ENCODE data around the gene AUTS2.

AUTS2 gene

DNA sequence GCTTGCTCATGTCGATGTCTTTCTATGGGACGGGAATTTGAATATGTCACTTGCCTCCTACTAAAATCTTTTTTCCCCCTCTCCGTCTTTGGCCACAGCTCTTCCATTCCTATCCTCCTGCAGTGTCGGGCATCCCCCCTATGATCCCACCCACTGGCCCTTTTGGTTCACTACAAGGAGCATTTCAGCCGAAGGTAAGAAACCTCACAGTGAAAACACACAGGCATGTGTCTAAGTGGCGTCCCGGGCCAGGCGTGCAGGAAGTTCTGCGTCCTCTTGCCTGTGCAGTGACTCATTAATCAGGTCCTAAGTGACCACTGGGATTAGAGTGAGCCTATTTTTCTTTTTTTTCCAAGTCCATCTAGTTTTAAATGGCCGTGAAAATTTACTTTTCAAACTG lies 1173.2 kb downstream of the AUTS2 start:
- in situ Hi-C loops (cut with MboI; ENCODE audit: low sequenced_read_pairs), result no loop called here

DNA sequence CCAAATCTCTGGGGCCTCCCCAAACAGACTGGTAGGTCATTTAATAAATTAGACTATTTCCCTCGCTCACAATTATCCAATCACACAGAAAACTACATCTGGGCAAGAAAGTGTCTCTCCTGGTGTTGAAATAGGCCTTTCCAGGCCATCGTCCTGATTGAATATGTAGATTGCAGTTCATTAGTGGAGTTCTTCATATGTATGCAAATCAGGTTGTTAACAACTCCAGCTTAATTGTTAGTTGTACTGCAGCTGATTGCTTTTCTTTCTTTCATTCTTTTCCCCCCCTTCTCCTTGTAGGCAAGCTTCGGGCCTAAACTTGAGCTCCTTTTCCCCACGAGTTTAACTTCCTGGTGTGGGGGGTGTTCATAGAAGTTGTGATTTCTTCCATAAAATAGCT lies 1174.6 kb downstream of the AUTS2 start:
- in situ Hi-C loops (cut with MboI; ENCODE audit: low sequenced_read_pairs), result no loop called here

DNA sequence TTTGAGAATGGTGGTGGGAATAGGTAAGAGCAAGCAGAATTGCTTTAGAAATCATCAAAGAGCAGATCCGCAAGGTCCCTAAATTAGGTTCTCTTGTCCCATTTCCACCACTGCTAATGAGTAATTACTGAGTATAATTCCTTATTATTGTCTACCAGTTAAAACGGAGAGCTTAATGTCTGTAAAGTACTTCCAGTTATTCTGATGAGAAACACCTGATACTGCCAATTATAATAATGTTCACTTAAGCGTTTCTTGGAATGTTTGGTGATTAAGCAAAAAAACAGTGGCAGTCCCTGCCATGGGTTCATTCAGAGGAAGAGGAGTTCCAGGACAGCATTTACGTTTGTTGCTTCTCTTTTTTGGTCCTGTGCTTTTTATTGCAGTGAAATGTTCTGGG lies 1175.1 kb downstream of the AUTS2 start:
- in situ Hi-C loops (cut with MboI; ENCODE audit: low sequenced_read_pairs), result no loop called here

DNA sequence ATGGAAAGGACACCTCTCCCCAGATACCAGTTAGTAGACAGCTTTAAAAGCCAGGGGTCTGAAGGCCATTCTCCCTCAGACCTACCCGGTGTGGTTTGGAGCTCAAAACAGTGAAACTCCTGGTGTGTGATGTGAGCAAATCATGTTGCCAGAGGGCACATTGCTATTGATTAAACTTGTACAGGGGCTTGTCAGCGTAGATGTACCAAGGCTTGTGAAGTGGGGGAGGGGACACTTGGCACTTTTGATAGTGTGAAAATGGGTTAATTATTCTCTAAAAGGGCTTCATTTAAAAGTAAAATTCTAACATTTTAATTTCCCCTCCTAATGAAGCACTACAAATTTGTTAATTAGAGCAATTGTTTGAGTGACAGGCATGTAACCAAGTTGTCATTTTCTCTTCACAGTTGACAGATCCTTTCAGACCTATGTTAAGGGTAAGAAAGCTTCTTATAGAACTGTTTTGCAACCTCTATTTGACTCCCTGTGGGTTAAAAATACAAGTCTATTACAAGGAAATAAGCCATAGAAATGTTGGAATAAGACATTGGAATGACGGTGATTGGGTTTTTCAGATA lies 1176.8 kb downstream of the AUTS2 start:
- in situ Hi-C loops (cut with MboI; ENCODE audit: low sequenced_read_pairs), result no loop called here

DNA sequence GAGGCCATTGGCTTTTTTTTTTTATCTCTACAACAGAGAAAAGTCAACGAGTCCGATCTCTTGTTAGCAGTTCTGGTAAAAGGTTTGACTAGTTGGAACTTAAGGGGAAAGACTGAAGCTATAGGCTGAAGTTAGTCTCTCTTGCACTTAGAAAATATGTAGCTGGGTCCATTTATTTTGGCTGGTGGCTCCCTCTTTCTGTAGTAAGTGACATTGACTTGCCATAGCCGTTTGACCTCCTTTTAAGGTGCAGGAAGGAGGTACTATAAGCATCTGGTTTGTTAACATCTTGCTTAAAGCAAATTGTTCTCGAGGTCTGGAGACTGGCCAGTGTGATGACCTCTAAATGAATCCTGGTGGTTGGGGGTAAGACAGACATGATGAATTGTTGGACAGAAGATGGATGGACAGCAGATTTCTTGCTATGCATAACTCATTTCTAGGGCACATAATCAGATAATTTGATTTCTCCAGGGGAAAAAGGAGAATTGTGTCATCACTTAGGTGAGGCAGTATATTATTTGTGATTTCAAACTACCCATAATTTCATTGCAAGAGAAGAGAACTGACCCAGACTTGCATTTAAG lies 1177.4 kb downstream of the AUTS2 start:
- in situ Hi-C loops (cut with MboI; ENCODE audit: low sequenced_read_pairs), result no loop called here

DNA sequence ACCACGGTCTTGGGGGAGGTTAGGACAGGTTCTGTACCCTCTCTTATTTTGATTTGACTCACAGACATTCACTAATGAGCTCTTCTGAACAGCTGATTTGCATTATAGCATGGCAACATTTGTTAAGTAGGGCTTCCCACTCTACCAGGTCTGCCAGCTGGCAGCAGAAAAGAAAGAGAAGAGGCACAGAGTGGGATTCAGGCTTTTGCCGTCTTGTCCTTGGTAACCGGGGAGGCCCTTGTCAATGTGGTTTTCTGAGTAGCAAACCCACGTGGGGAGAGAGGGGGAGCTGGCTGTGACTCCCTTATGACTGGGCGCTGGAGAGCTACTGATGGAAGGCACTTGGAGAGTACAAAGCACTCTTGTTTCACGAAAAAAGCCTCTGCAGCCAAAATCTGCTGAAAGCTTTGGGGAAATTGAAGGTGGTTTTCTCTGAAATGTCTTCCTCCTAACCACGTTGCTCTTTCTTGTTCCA lies 1178.4 kb downstream of the AUTS2 start:
- in situ Hi-C loops (cut with MboI; ENCODE audit: low sequenced_read_pairs), result no loop called here

DNA sequence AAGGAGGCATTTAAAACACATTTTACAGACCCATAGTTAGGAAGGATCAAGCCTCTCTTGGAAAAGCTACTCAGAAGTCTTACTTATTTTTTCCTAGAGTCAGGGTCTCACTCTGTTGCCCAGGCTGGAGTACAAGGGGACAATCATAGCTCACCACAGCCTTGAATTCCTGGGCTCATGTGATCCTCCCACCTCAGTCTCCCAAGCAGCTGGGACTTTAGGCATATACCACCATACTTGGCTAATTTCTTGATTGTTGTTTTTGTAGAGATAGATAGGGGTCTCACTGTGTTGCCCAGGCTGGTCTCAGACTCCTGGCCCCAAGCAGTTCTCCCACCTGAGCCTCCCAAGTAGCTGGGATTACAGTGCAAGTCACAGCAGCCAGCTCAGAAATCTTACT lies 1179.0 kb downstream of the AUTS2 start:
- in situ Hi-C loops (cut with MboI; ENCODE audit: low sequenced_read_pairs), result no loop called here

DNA sequence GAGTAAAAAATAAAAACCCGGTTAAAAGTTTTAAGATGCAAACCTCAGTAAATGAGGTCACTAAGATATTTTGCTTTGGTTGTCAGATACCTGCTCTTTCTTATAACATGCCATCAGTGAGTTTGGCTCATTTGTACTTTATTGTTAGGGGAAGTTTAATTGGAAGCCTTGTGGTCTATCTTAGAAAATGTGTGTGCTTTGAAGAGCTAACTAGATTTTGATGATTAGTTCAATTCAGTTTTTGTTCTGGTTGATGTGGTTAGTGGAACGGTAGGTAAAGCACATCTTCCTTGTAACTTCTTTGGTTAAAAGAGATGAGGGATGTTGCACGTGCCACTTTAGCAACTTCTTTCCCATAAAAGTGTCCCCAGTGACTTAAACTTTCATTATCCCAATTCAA lies 1180.3 kb downstream of the AUTS2 start:
- in situ Hi-C loops (cut with MboI; ENCODE audit: low sequenced_read_pairs), result no loop called here

DNA sequence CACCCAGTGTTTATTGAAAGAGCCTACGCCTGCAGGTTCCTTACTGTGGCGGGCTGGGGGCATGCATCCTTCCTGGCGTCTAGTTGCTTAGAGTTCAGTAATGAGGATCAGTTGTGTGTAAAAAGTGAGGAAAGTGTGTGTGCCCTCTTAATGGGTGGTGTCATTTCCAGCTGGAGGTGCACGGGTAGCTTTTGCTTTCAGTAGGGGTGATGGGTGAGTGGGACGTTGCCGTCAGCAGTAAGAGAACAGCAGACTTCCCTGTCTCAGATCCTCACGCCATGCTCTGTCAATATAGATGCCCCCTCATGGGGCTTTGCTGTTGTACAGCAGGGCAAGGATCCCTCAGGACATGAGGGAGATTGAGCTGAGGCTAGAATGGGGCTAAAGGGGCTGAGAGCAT lies 1181.0 kb downstream of the AUTS2 start:
- in situ Hi-C loops (cut with MboI; ENCODE audit: low sequenced_read_pairs), result no loop called here

DNA sequence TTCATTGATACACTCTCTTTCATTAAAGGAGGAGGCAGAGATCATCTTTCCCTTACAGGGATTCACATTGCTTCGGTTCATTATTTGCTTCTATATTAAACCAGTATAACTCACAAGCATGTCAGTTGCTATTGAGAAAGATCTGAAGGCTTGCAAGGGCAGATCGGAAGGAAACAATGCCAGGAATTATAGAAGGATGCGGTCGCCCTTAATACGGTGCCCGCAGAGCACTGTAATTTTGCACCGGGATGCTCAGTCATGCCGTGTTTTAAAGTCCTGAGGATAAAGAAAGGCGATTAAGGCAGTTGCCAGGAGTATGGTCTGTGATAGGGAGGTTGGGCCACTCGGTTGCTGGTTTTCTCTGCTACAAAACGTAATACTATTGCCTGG lies 1183.6 kb downstream of the AUTS2 start:
- in situ Hi-C loops (cut with MboI; ENCODE audit: low sequenced_read_pairs), result no loop called here

DNA sequence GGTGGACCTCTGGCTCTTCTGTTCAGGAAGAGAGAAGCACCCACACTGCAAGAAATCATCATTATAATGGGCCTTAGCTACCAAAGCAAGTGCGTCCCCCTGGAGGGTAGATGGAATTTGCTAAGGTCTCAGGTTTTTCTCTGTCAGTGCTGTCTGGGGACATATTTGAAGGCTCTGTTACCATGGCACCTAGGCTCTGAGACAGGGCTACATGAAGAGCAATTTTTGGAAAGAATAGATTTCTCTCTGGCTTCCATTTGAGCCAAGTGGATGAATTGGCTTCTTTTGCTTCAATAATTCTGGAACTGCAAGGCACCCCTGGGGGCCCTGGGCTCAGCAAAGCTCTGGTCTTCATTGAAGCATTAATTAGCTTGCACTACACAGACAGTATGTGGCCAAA lies 1184.5 kb downstream of the AUTS2 start:
- in situ Hi-C loops (cut with MboI; ENCODE audit: low sequenced_read_pairs), result no loop called here

DNA sequence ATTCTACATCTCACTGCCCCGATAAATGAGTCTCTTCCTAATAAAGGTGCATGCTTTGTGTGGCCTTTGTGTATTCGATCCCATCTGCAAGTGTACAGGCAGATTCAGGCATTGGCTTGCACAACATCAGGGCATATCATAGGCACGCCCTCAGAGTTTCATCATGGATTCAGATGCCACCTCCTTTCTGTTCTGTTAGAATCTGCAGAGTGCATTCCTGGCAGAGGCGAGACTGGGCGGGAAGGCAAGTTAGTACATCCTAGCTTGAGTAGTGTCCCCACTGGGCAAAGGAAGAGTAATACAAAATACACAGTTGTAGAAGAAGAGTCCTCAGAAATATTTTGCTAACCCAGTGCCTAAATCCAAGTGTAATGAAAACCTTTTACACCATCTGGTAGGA lies 1187.2 kb downstream of the AUTS2 start:
- in situ Hi-C loops (cut with MboI; ENCODE audit: low sequenced_read_pairs), result no loop called here

DNA sequence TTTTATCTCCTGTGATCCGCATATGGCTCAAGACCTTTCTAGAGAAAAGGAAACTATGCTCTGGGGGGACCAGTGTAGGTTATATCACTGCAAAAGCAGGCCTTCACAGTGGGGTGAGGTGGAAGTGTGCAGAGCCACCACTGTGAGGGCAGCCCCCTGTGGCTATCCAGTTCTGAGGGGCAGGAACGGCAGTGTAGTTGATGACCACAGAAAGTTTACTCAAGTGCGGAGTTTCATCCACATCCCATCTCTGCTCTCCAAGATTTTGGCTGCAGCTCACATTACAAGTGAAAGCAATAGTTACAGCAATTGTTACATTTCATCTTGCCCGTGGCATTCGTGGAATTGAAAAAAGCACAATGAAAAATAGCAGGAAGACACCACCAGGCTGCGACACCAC lies 1187.8 kb downstream of the AUTS2 start:
- in situ Hi-C loops (cut with MboI; ENCODE audit: low sequenced_read_pairs), result no loop called here

DNA sequence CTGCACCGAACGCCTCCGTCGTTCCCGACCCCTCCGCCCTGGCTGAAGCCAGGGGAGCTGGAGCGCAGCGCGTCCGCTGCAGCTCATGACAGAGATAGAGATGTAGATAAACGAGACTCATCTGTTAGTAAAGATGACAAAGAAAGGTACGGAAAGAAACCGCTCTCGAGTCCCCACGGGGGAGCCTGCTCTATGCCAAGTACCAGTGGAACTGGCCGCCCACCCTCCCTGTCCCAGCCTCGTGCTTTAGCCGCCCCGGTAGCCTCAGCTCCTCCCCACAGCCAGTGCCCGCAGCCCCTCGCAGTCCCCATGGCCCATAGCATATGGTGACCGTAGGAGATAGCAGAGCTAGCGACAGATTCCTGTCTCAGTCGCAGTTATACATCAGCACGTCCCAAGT lies 1189.0 kb downstream of the AUTS2 start:
- in situ Hi-C loops (cut with MboI; ENCODE audit: low sequenced_read_pairs), result no loop called here

DNA sequence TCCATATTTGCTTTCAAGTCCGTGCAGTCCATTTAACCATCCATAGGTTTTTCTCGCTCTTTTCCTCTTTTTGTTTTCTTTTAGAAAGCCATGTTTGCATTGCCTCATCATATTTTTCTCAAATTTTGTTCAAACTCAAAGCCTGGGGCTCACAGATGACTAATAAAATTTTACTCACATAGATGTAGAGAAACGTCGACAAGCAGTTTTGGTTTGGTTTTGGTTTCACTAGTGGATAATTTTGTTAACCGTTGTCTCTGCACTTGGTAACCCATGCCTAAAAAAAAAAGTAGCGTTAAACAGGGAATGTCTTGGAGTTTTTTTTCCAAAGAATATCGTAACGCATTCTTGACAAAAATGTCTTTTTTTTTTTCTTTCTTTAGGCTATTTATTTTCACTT lies 1189.5 kb downstream of the AUTS2 start:
- in situ Hi-C loops (cut with MboI; ENCODE audit: low sequenced_read_pairs), result no loop called here

DNA sequence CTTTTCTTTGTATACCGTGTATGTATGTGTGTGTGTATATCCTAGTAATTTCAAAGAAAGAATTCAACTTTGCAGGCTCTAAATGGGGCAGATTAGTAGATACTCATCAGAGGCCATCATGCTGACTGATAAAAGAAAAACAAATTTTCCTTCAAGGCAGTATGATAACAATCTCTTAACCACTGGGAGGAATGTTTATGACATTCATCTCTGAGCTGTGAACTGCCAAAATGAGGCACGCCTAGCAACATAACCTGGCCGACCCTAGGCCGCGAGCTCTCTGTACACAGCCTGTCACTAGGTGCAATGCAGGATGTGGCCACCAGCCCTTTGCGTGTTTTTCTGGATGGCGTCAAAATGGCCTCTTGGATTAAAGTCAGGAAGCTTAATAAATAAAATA lies 1190.0 kb downstream of the AUTS2 start:
- in situ Hi-C loops (cut with MboI; ENCODE audit: low sequenced_read_pairs), result no loop called here

DNA sequence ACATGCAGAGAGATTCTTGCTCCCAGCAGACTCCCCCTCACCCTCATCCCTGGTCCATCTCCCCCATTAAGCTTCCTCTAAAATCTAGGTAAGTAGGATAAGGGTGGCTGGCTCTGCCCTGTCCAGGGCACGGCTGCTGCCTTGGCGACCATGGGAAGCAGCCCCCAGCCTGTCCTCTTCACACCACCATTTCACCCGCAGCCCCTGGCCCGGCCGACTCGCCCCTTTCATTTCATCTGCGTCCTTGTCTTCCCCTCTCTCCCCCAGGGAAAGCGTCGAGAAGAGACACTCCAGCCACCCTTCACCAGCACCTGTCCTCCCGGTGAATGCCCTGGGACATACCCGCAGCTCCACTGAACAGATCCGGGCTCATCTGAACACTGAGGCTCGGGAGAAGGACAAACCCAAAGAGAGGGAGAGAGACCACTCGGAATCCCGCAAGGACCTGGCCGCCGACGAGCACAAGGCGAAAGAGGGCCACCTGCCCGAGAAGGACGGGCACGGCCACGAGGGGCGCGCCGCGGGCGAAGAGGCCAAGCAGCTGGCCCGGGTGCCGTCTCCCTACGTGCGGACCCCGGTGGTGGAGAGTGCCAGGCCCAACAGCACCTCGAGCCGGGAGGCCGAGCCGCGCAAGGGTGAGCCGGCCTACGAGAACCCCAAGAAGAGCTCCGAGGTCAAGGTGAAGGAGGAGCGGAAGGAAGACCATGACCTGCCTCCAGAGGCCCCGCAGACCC lies 1191.4 kb downstream of the AUTS2 start:
- in situ Hi-C loops (cut with MboI; ENCODE audit: low sequenced_read_pairs), result no loop called here

DNA sequence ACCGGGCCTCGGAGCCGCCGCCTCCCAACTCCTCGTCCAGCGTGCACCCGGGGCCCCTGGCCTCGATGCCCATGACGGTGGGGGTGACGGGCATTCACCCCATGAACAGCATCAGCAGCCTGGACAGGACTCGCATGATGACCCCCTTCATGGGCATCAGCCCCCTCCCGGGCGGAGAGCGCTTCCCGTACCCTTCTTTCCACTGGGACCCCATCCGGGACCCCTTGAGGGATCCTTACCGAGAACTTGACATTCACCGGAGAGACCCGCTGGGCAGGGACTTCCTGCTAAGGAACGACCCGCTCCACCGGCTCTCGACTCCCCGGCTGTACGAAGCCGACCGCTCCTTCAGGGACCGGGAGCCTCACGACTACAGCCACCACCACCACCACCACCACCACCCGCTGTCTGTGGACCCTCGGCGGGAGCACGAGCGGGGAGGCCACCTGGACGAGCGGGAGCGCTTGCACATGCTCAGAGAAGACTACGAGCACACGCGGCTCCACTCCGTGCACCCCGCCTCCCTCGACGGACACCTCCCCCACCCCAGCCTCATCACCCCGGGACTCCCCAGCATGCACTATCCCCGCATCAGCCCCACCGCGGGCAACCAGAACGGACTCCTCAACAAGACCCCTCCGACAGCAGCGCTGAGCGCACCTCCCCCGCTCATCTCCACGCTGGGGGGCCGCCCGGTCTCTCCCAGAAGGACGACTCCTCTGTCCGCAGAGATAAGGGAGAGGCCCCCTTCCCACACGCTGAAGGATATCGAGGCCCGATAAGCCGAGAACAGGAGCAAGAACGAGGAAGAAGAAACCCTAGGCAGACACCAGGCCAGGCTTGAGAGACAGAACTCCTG lies 1192.2 kb downstream of the AUTS2 start:
- in situ Hi-C loops (cut with MboI; ENCODE audit: low sequenced_read_pairs), result no loop called here

DNA sequence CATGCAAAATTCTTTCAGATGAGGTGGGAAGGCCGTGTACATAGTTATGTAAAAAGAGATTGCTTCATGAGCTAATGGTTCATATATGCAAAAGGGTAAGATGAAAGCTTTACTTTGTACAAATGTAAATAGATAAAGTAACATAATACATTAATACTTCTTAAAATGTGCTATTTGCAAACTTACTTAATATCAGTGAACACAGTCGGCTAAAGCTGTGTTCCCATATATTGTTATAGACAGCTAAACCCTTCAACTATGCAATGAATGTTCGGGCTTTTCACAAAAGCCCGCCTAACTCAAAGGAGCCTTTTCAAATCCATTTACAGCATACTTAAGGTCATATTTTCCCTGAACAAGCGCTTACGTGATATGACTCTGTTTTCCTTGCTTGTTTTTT lies 1193.1 kb downstream of the AUTS2 start:
- in situ Hi-C loops (cut with MboI; ENCODE audit: low sequenced_read_pairs), result no loop called here

DNA sequence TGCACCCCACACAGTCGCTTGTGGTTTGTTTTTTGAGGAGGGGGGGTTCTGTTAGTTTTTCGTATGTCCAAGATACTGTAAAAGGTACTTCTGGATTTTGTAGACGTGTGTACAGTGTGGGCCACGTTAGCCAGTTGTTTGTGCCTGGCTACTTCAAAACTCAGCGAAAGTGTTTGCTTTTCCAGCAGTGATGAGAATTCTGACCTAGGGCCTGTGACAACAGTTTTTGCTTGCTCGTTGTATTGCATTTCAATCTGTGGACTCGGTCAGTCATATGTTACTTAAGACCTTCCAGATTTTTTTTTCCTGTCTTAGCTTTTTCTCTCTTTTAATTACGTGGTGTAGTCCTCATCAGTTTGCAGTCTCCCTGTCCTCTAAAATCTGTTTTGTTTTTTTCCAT lies 1194.8 kb downstream of the AUTS2 start:
- in situ Hi-C loops (cut with MboI; ENCODE audit: low sequenced_read_pairs), result no loop called here

DNA sequence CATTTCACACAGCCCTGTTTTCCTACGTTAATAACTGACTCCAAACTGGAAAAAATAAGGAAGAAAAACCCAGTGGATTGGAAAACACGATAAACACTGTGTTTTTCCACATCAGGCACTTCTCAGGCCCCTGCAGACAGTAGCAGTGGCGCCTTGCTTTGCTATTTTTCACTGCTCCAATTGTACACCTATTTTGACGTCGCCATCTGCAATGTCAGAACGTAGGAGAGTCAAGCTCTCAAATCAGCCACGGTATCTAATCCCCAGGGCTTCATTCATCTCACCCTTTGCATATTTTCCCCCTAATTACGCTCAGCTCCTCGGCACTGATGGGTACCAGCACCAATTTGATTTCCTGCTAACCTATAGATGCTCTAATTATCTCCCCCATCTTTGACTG lies 1195.5 kb downstream of the AUTS2 start:
- in situ Hi-C loops (cut with MboI; ENCODE audit: low sequenced_read_pairs), result no loop called here

DNA sequence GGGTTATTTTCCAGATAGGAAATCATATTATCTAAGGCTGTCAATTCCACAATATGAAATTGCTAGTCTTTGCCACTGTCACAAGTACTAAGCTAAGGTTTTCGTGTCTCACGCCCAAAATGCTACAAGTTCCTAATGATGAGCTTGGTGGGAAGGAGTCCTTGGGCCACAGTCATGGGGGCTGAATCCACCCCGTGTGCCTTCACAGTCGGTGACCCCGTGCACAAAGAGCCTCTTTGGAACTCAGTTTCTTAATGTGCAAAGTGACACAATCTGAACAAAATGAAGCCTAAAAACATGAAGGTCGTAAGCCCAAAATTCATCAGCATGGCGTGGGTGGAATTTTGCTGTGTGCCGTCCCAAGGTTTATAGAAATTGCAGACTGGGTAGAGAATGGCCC lies 1196.7 kb downstream of the AUTS2 start:
- in situ Hi-C loops (cut with MboI; ENCODE audit: low sequenced_read_pairs), result no loop called here

Measured in HL-60/S4 treated with retinoic acid at 250 ng/mL for 4 days and 3 days (cell line).